Small intestine (tissue), 7 donors: ENCODE results near the gene SLC22A17. TPM values are rescaled to one million over a fixed set of nuclear protein-coding genes. Genes with fewer than 3 reads are reported as not detected.
A peak's percentile ranks its signal among the peaks of the same experiment; 100 is the strongest.

Source experiments
- DNase-seq, 2 donors: peaks; one replicate each; pipeline versions ENCODE4 v3.0.0 to v3.0.0-alpha.2; 2013
- FAIRE-seq: peaks from 2 replicates; lab custom pipeline; 2012; peaks lifted over from hg19 to GRCh38; lab: Jason Lieb, UNC
- H3K27ac ChIP-seq, 3 donors: one replicate each; pipeline ENCODE4 v1.5.1; 2013; ENCODE audit warnings: low read length in 2 of 3, mild to moderate bottlenecking in 2 of 3, control low read depth in 1 of 3, inconsistent platforms in 1 of 3, low read depth in 1 of 3, moderate library complexity in 1 of 3
- H3K27me3 ChIP-seq, 3 donors: one replicate each; pipeline ENCODE4 v1.6.1; 2013; ENCODE audit warnings: low read length in 3 of 3, inconsistent platforms in 1 of 3; ENCODE audit not compliant: control insufficient read depth in 3 of 3, insufficient read depth in 3 of 3
- H3K36me3 ChIP-seq, 3 donors: one replicate each; pipeline ENCODE4 v1.6.1; 2013; ENCODE audit warnings: low read length in 3 of 3, inconsistent platforms in 1 of 3, low read depth in 1 of 3, mild to moderate bottlenecking in 1 of 3, moderate library complexity in 1 of 3; ENCODE audit not compliant: control insufficient read depth in 3 of 3, insufficient read depth in 2 of 3
- H3K4me1 ChIP-seq, 3 donors: one replicate each; pipeline ENCODE4 v1.6.1; 2013; ENCODE audit warnings: low read length in 2 of 3, inconsistent platforms in 1 of 3, low read depth in 1 of 3, mild to moderate bottlenecking in 1 of 3, moderate library complexity in 1 of 3; ENCODE audit not compliant: control insufficient read depth in 3 of 3, insufficient read depth in 2 of 3
- H3K4me3 ChIP-seq, 3 donors: one replicate each; pipeline ENCODE4 v1.5.1; 2013; ENCODE audit warnings: low read length in 3 of 3, control low read depth in 1 of 3, inconsistent platforms in 1 of 3, low read depth in 1 of 3, mild to moderate bottlenecking in 1 of 3, moderate library complexity in 1 of 3
- H3K9me3 ChIP-seq, 2 donors: one replicate each; pipeline ENCODE4 v1.6.1; 2013; ENCODE audit warnings: low read depth in 1 of 2, low read length in 1 of 2; ENCODE audit not compliant: control insufficient read depth in 2 of 2, insufficient read depth in 1 of 2
- WGBS, 3 donors: extraction: QIAGEN DNeasy Blood & Tissue Kit; methylation state at CpG; one replicate each; pipeline ENCODE4 v1.1.7; 2013; 5-methylcytosine and 5-hydroxymethylcytosine counted together
- polyA plus RNA-seq, 4 donors: library from polyadenylated mRNA; stranded (reverse) in 3 of 4; unstranded in 1 of 4; fragments of 200-250 nt in 3 of 4; fragments of 120-200 nt in 1 of 4; gene quantifications; one replicate each; pipeline versions ENCODE4 v1.2.1 to v1.2.3, GENCODE V29; 2013
- donor health status: healthy with polysubstance abuse.
- donor health status: control.
- donor health status: control.
- donor health status: Bipolar disorder and iron deficiency.
- donor health status: healthy.

SLC22A17 gene
- polyA plus RNA-seq, 4 donors = 0.67 to 36.3 (median 7.4) TPM

- FAIRE-seq (no peak), DNase-seq (peak; percentile 94 to 97)
- Histone ChIP-seq H3K4me3 (peak within 1 kb of the TSS; percentile 57 to 89 (median 57)), H3K4me1 (peaks cover 10 to 43% (median 11%) of the 10 kb centered on the region in 3 donors), H3K27me3 (no peaks in the 10 kb centered on the region), H3K9me3 (no peaks in the 10 kb centered on the region), H3K27ac (peak within 1 kb of the TSS; percentile 73 to 96 (median 76)), H3K36me3 (peaks cover 0 to 36% (median 2%) of the 10 kb centered on the region in 3 donors)
- 0 to 10% (median 5%) methylated on average over 23 to 24 of the region's 24 CpGs for WGBS, 3 donors
Observed at GRCh38 chr14:23306412-23307145, 46.1 kb downstream of the SLC22A17 start, which contains the start of gene BCL2L2. Gene BCL2L2, plus strand, starts transcription at chr14:23306833. Its CDS starts 935 bp downstream, at chr14:23307768.

GRCh38 chr14:23302290-23303225, 50.1 kb downstream of the SLC22A17 start, which contains the start of gene PPP1R3E:
Gene PPP1R3E, minus strand, starts transcription at chr14:23302859. Its CDS starts 283 bp downstream, at chr14:23302576.
- Histone ChIP-seq H3K36me3 (peaks cover 0 to 6% (median 2%) of the 10 kb centered on the region in 3 donors), H3K4me1 (peaks cover 2 to 39% (median 4%) of the 10 kb centered on the region in 3 donors), H3K9me3 (no peaks in the 10 kb centered on the region), H3K4me3 (peak within 1 kb of the TSS; percentile 68 to 75 (median 73)), H3K27me3 (no peaks in the 10 kb centered on the region), H3K27ac (peak within 1 kb of the TSS; percentile 91 to 98 (median 93))
- DNase-seq (peak; percentile 71 to 84), FAIRE-seq (no peak)
- 1 to 2% (median 2%) methylated on average over 66 to 81 of the region's 81 CpGs for WGBS, 3 donors

- H3K36me3 ChIP-seq = peaks cover 0 to 11% (median 2%) of the 10 kb centered on the region in 3 donors
- H3K9me3 ChIP-seq = no peaks in the 10 kb centered on the region
- no peaks in the 10 kb centered on the region for H3K27me3 ChIP-seq
- no peak for FAIRE-seq
- H3K4me3 ChIP-seq = peak overlapping the region; percentile 68 to 75 (median 73)
- H3K27ac ChIP-seq = peak overlapping the region; percentile 91 to 98 (median 93)
- 0 to 1% (median 0%) methylated on average over 18 to 25 of the region's 25 CpGs for WGBS, 3 donors
- H3K4me1 ChIP-seq = peaks cover 0 to 35% (median 3%) of the 10 kb centered on the region in 3 donors
- DNase-seq = no peak
Observed at GRCh38 chr14:23301969-23302289, 50.8 kb downstream of the SLC22A17 start.

- H3K9me3 ChIP-seq = no peaks in the 10 kb centered on the region
- H3K36me3 ChIP-seq = peaks cover 0 to 15% (median 2%) of the 10 kb centered on the region in 3 donors
- DNase-seq (peak; percentile 98 to 100), FAIRE-seq (no peak)
- H3K27ac ChIP-seq = peak overlapping the region; percentile 93 to 100 (median 98)
- peak overlapping the region; percentile 51 to 75 (median 75) for H3K4me3 ChIP-seq
- no peaks in the 10 kb centered on the region for H3K27me3 ChIP-seq
- 0 to 1% (median 0%) methylated on average over 77 to 87 of the region's 87 CpGs for WGBS, 3 donors
- H3K4me1 ChIP-seq = peaks cover 0 to 35% (median 3%) of the 10 kb centered on the region in 3 donors
Observed at GRCh38 chr14:23301288-23301968, 51.3 kb downstream of the SLC22A17 start.

GRCh38 chr14:23300687-23301223, 51.9 kb downstream of the SLC22A17 start:
- Histone ChIP-seq H3K9me3 (no peaks in the 10 kb centered on the region), H3K4me3 (peak overlapping the region; percentile 33 to 75 (median 64)), H3K27ac (peak overlapping the region; percentile 93 to 100 (median 98)), H3K36me3 (peaks cover 0 to 19% (median 2%) of the 10 kb centered on the region in 3 donors), H3K27me3 (no peaks in the 10 kb centered on the region), H3K4me1 (peaks cover 0 to 29% (median 2%) of the 10 kb centered on the region in 3 donors)
- DNase-seq (peak; percentile 61 to 72), FAIRE-seq (no peak)
- WGBS, 3 donors = 2 to 4% (median 4%) methylated on average over 13 of the region's 13 CpGs

- Histone ChIP-seq H3K4me1 (peaks cover 0 to 24% (median 0%) of the 10 kb centered on the region in 3 donors), H3K4me3 (peak overlapping the region in 2 of 3 donors; percentile 64 to 75), H3K27me3 (no peaks in the 10 kb centered on the region), H3K9me3 (no peaks in the 10 kb centered on the region), H3K27ac (peak overlapping the region; percentile 93 to 100 (median 98)), H3K36me3 (peaks cover 0 to 19% (median 2%) of the 10 kb centered on the region in 3 donors)
- DNase-seq (no peak), FAIRE-seq (no peak)
- 52 to 66% (median 56%) methylated on average over 10 of the region's 10 CpGs for WGBS, 3 donors
Observed at GRCh38 chr14:23299986-23300686, 52.6 kb downstream of the SLC22A17 start.

- peak overlapping the region in 1 of 3 donors; percentile 12 for H3K27ac ChIP-seq
- no peaks in the 10 kb centered on the region for H3K27me3 ChIP-seq
- peaks cover 0 to 24% (median 0%) of the 10 kb centered on the region in 3 donors for H3K4me1 ChIP-seq
- H3K9me3 ChIP-seq = no peaks in the 10 kb centered on the region
- no peak for FAIRE-seq
- WGBS, 3 donors = 82 to 90% (median 87%) methylated on average over 2 of the region's 2 CpGs
- peak; percentile 53 to 60 for DNase-seq
- H3K36me3 ChIP-seq = peaks cover 0 to 19% (median 2%) of the 10 kb centered on the region in 3 donors
- no peak overlapping the region for H3K4me3 ChIP-seq
Observed at GRCh38 chr14:23299211-23299957, 53.3 kb downstream of the SLC22A17 start.
